HG03139 (cell line): ENCODE results near the gene TMEM187.

Experiments
- ATAC-seq: cut with Tn5 transposase; IDR thresholded peaks from one replicate; pipeline ENCODE4 v1.9.1; 2021; ENCODE audit not compliant: unreplicated experiment

The TMEM187 gene

DNA sequence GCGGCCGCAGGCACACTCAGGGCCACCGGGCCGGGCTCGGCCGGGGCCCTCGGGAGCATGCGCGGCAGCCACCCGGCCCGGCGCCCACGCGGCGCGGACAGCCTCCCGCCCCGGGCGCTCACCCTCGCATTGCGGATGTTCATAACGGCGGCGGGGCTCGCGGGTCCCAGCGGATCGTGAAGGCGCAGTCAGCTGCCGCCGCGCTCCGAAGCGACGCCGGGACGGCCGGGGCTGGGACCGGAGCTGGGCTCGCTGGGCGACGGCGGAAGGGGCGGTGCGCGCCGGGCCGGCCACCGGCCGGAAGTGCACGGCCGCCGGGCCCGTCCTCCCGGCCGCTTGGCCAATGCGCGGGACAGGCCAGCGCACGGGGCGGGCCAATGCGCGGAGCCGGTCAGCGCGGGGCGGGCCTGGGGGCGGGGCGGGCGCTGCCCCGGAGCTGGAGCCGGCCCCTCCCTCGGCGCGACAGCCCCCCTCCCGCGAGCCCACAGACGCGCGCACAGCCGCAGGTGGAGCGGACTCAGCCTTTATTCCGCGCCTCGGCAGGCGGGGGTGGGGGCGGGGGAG, 37.7 kb upstream of the TMEM187 start, which contains the start of gene NAA10:
TSS of gene NAA10 (minus strand) at position 276 of the 564 bp plus-strand sequence. CDS start at position 143, 133 bp downstream.
- peak; percentile 74 for ATAC-seq

DNA sequence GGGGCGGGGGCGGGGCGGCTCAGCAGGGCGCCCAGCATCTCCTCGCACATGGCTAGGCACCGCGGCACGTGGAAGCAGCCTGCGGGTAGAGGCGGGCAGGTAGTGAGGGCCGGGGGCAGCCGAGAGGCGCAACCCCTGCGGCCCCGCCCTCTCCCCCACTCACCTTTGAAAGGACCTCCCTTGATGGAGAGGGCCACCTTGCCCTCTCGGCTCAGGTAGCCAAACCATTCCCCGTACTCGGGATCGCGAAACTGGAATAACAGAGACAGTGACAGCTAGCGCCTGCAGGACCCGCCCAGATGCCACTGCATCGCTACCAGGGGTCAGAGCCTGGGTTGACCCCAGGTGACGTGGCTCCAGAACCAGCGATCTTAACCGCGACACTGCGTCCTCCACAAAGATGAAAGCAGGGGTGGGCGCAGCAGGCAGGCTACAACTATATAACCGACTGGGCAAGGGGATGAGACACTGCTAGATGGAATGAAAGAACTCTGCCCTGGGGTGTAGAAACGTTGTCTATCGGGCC, 37.2 kb upstream of the TMEM187 start:
- ATAC-seq: no peak

DNA sequence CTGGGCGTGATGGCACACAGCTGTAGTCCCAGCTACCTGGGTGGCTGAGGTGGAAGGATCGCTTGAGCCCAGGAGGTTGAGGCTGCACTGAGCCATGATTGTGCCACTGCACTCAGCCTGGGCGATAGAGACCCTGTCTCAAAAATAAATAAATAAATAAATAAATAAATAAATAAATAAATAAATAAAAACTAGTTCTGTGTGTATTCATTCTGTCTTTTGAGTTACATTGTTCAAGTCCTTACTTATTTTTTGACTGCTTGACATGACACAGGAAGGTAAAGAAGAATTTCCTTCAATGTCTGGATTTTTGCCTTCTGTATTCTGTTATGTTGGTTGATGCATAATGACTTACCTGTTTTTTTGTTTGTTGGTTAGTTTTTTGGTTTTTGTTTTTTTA, 35.5 kb upstream of the TMEM187 start:
- no peak for ATAC-seq

DNA sequence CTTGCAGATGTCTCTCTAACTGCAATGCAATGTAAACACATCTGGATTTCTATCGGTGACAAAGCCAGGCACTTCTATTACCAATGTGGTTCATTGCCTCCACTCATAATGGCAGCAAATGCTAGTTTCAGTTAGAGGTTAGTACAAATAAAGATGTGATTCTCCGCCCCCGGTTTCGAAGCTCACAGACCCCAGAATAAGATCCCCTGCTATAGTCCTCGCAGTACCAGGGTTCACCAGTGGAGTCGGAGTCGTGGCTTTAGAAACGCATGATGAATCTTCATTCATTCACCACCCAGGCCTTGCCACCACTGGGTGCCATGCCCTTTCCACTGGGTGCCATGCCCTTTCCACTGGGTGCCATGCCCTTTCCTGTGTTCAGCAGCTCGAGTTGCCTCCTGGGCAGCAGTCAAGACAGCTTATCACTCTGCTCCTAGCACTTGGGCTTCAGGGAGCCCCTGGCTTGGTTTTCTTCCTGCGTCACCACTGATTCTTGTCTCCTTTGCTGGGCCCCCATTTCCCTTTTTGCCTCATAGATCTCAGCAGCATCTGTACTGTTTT, 34.2 kb upstream of the TMEM187 start:
- ATAC-seq: no peak

DNA sequence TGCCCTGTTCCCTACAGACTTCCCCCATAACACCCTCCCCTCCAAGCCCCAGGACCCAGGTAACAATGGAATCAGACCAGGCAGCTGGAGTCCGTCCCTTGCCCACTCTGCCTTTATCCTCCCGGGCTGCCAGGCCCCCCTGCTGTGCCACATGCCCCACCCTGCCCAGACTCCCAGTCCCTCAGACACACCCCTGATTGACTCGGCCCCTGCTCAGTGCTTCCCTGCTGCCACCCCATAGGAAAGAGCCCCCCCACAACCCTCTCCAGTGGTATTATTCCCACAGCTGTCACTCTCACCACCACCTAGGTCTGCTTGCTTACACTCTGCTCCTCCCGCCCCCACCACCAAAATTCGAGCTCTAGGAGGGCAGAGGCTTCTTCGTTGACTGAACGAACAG, 33.0 kb upstream of the TMEM187 start:
- no peak for ATAC-seq

DNA sequence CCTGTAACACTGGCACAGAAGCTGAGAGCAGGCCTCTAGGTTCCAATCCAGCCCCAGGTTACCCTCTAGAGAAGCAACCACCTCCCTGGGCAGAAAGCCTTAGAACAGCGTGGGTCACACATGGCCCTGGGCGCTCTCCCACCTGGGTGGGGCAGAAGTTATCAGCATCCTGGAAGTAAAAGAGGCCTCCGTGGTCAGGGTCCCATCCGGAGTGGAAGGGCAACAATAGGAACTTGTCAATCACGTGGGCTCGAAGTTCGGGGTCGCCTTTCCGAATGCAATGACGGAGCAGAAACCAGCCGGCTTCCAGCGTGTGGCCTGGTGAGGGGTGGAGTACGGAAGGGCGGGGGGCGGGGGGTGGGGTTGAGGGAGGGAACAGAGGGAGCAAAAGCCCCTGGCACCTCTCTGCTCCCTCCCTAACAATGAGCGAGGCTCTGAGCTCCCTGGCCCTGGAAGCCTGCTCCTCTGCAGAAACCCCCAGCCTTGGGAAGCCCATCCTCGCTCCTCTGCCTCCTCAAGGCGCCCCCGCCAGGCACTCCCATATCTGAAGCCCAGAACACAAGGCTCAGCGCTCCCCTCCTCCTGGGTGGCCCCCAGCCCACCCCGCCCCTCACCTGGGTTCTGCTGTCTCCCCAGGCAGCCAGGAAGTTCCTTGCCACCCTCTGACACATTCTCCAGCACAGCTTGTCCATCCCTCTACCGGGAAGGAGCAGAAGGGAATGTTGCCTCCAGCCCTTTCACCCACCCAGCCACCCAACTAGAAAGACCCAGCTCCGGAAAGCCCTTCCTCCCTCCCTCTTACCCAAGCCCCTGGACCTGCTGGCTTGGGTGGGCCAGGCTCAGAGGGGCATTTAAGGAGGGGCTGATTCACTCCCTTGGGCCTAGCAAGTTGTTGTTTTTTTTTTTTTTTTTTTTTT, 31.0 kb upstream of the TMEM187 start:
- no peak for ATAC-seq

DNA sequence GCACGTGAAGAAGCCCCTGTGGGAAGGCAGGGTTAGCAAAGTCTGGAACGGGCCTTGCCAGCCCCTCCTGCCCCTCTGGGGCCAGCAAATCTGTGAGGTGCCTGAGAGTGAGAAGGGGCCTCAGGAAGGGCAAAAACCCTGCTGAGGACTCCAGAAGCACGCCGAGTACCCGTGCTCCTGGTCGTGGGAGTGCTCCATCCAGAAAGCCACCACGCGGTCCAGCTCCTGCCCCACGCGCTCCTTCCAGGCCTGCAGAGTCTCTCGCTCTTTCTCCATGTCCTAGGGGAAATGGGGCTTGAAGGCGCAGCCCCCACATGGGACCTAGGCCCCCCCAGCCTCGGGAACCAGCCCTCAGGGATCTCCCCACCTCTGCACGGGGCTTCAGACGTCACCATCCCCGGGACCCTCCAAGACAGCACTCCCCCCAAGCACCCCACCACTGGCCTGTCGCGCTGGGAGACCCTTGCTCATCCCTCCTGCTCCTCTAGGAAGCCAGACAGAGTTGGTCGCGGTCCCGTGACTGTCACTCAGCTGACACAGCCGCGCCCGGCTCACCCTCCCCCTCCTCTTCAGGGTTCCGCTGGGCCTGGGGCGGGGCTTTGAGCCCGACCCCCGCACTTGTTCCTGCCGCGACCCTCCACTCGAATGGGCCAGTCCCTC, 28.3 kb upstream of the TMEM187 start, which contains the start of gene RENBP:
TSS of gene RENBP (minus strand) at position 504 of the 660 bp plus-strand sequence. CDS start at position 471, 33 bp downstream.
- no peak for ATAC-seq

DNA sequence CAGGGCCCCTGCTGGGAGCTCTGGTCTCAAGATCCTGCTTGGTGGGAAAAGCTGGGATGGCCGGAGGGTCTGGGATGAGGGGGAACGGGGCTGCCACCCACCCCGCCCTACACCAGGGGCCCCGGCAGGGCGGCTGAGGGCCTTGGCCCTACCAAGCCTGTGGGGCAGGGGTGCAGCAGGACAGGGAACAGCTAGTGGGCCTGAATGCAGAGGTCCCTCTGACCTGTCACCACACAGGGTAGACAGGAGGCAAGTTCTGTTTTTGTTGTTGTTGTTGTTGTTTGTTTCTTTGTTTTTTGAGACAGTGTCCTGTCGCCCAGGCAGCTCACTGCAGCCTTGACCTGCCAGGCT, 27.8 kb upstream of the TMEM187 start:
- no peak for ATAC-seq

DNA sequence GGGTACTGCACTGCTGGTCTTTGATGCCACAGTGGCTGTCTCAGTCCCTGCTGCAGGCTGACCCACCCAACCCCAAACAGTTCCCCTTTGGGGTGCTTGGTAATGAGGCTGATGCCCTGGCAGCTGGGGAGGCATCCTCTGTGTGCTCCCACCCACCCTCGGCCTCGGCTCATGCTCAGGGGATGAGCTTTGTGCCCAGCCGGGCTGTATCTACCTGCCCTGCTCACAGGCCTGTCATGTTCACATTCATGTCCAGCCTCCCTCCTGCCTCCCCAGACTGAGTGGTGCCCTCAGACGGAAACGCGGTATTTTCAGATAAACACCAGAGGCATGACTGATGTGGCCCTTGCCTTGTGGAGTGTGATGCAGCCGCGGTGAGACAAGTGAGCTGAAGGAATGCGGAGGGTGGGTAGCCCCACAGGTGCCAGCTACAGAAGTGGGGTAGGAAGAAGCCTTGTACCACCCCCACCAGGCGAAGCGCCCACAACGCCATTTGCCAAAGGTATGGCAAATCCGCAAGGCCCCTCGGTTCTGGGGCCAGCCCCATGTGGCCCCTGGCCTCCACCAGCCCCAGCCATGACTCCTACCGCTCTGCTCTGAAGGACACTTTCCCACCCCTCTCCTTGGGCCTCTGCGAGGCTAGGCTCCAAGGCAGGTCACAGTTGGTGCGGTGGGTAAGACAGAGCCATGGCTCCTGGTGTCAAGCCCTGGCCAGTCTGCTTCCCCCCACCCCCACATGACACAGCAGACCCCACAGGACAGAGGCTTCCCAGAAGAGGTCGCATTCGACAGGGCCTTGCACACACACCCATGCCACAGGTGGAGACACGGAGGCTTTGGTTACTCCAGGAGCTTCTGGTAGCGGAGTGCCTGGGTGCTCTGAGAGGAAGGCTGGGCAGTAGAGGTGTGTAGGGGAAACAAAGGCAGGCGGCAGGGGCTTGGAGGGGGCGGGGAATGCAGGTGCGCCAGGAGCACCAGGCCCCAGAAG, 26.3 kb upstream of the TMEM187 start:
- no peak for ATAC-seq

DNA sequence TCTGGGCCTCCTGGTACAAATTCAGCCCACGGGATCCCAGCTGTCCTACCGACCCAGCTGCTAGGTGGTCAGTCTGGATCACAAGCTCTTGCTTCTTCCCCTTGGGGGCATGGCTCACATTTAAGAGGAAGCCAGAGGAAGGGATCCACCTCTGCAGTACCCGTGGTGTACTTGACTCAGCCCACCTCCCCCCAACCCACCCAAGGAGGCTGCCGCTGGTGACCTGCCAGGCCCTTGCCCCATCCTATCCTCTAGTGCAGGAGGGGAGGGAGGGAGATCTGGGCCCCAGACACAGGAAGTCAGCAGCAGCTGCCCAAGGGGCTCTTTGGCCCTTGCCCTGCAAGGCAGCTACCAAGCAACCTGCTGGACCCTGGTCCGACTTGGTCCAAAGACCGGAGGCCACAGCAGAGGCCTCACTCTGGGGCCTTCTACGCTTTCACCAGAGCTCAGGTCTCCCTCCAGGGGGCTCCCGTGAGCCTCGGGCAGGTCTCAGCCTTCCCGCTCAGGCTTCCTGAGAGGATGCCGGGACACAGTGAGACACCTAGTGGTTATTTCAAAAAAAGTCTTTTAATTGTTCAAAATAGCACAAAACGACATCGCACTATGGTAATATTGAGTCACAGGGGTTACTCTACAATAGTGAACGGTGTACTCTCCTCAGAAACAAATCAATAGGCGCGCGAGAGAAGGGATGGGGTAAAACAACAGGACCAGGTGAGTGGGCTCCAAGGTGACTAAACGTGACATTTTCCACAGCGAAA, 25.4 kb upstream of the TMEM187 start:
- no peak for ATAC-seq

DNA sequence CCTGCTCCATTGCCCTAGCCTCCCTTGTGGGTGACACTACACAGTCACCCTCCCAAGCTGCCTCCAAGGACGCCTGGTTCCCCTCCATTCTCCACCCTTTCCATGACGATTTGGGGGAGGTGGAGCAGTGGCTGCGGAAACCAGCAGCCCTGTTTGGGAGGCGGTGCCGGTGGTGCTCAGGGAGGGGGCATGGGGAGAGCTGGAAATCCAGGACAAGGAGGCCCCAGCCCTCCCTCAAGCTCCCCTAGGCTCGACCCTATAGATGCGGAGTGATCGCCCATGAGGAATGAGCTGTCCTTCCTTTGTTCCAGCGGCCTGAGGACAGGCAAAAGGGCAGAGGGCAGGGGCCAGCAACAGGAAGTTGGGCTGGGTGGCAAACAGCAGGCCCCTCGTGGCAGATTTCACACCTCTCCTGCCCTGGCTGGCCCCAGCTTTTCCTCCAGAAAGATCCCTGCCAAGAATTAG, 24.5 kb upstream of the TMEM187 start:
- no peak for ATAC-seq

DNA sequence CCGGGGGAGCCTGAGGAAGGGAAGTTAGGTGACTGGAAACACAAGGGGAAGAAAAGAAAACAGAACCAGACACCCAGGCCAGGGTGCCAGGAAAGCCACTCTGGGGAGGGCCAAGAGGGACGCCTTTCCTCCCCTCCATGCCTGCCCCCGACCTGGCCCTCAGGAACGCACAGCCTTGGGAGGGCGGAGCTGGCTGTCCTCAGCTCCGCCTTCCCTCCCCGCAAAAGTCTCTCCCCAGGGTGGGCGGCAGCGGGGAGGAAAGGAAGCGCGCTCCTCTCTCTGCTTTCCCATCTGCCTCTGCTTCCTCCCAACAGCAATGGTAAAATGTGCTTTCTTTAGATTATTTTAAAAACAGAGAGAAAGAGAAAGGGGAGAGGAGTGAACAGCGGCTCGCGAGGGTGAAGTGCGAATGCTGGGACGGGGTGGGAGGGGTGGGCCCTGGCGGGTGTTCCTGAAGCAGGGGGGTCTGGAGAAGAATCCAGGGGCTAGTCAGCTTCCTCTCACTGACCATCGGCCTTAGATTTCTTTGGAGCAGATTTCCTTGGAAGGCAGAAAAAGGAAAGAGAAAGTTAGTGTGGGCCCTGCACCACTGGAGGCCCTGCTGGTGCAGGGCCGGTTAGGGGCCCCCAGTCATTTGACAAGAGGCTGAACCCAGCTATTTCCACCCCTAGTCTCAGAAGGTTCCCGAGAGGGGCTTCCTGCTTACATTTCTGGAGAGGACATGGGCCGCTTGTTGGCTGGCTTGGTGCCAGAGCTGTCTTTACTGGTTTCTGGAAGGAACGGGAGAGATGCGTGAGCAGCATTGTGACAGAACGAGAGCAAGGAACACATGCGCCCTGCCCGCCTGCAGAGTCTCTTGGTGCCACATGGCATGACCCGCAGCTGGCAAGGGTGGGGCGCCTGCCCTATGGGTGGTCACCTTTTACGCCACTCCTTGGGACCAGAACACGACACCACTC, 23.4 kb upstream of the TMEM187 start:
- ATAC-seq: no peak

DNA sequence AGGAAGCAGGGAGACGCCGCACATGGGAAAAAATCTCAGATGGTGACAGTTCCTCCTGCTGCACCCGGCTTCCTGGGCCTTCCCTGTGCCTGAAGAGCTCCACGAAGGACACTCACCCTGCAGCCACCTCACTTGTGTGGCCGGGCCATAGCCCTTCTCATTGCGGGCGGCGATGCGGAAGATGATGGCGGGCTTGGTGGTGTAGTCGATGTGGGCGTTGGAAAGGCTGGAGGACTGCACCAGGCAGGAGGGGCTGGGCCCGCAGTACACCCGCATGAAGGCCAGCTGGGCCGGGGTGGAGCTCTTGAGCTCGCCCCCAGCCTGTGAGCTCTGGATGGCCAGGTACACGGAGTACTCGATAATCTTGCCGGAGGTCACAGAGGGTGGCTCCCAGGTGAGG, 22.4 kb upstream of the TMEM187 start:
- no peak for ATAC-seq

DNA sequence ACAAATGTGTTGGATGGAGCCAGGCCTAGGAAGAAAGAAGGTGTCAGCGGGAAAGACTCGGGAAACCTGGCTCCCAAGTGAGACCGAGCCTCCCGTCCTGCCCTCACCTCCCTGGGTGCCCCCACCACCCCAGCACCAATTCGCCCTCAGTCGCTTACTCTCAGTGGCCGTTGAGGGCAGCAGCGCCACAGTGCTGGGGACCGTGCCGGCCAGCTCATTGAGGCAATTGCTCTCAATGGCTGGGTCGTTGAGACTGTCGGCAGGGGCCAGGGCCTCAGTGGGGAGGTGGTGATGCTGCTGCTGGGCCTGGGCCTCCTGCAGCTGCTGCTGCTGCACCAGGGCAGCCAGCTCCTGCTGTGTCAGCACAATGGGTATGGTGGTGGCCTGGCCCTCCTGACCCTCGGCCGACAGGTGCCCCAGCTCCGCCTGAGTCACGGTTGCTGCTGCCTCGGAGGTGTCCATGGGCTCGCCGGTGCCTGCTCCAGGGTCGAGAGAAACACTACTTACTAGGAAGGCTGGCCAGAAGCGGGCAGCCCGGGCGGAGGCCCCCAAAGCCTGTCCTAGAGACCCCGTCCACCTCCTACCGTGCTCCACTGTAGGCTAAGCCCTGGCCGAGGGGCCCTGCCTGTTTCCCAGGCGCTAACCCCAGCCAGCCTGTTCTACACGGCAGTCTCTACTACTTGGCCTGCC, 20.7 kb upstream of the TMEM187 start:
- ATAC-seq: no peak

DNA sequence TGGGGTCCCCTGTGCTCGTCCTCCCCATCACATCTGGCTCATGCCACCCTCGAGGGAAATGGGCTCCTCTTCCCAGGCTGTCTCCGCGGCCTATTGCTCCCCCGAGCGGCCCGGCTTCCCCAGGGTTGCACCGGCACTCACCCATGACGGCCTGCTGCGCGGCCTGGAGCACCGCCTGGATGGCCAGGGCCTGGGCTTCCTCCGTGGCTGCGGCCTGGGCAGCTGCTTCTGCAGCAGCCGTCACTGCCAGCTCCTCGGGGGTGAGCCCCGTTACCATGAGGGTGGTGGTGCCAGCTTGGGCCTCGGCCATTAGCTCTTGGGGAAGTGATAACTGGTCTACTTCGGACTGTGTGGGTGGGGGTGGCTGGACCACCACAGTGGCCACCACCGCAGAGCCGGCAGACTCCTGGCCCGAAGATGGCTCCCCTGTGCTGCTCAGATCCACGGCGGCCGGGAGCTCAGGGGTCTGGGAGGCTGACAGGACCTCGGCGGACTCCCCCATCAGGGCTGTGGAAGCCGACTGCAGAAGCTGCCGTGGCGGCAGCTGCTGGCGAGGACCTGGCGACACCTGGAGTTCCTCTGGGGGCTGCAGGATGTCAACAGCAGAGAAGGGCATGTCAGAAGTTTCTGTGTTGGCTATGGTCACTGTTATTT, 20.1 kb upstream of the TMEM187 start:
- ATAC-seq: no peak

DNA sequence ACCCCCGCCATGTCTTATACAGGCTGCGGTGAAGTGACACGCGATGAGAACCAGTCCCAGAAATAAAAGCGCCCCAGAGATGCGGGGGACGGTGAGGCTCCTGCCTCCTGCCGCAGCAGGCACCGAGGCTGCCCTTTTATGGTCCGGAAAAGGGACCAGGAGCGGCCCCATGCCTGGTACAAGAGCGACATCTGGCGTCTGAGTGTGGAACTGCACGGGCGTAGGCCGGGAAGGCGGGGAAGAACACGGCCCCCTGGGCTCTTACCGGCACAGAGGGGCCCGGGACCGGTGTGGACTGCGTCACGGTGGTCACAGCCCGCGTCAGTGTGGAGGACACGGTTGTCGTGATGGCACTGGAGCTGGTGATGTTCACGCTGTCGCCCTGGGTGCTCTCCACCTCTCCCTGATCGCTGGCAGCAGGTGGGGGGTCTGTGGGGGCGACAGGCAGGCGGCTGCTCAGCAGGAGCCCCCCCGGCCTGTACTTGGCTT, 19.2 kb upstream of the TMEM187 start:
- no peak for ATAC-seq
